A549 (cell line): ENCODE results near the gene KRTAP3-2.

ENCODE experiments used
- MAFK ChIP-seq: fragments of 450-650 bp; IDR thresholded peaks from 2 replicates; pipeline ENCODE4 v1.6.1; 2014; ENCODE audit not compliant: partially characterized antibody
- TF ChIP-seq, protein P1 (sequence below): fragments of 250-450 bp; sonication (Bioruptor Pico); IDR thresholded peaks from 2 replicates; pipeline ENCODE4 v1.5.0; 2021; ENCODE audit warnings: mild to moderate bottlenecking, moderate library complexity, borderline replicate concordance
- TF ChIP-seq, protein P2 (sequence below): fragments of >200 bp; sonication (Bioruptor Twin); formaldehyde crosslinking; IDR thresholded peaks from 3 replicates; pipeline ENCODE4 v1.5.1; 2016

DNA sequence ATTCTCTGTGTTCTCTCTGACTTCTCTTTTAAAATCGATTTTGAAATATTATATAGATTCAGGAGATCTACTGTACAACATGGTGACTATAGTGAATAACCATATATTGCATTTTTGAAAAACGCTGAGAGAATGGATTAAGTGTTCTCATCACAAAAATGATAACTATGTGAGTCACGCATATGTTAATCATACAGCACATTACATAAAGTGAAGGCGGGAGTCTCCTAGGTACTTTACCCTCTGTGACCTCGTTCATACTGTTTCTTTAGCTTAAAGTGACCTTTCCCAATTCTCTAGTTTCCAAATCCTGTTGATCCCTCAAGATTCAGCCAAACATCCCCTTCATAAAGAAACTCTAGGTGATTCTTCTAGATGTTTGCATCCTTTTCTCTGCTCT lies 3.1 kb upstream of the KRTAP3-2 start:
- TF ChIP-seq, protein P1, sequence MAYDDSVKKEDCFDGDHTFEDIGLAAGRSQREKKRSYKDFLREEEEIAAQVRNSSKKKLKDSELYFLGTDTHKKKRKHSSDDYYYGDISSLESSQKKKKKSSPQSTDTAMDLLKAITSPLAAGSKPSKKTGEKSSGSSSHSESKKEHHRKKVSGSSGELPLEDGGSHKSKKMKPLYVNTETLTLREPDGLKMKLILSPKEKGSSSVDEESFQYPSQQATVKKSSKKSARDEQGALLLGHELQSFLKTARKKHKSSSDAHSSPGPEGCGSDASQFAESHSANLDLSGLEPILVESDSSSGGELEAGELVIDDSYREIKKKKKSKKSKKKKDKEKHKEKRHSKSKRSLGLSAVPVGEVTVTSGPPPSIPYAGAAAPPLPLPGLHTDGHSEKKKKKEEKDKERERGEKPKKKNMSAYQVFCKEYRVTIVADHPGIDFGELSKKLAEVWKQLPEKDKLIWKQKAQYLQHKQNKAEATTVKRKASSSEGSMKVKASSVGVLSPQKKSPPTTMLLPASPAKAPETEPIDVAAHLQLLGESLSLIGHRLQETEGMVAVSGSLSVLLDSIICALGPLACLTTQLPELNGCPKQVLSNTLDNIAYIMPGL, result no peak
- TF ChIP-seq, protein P2, sequence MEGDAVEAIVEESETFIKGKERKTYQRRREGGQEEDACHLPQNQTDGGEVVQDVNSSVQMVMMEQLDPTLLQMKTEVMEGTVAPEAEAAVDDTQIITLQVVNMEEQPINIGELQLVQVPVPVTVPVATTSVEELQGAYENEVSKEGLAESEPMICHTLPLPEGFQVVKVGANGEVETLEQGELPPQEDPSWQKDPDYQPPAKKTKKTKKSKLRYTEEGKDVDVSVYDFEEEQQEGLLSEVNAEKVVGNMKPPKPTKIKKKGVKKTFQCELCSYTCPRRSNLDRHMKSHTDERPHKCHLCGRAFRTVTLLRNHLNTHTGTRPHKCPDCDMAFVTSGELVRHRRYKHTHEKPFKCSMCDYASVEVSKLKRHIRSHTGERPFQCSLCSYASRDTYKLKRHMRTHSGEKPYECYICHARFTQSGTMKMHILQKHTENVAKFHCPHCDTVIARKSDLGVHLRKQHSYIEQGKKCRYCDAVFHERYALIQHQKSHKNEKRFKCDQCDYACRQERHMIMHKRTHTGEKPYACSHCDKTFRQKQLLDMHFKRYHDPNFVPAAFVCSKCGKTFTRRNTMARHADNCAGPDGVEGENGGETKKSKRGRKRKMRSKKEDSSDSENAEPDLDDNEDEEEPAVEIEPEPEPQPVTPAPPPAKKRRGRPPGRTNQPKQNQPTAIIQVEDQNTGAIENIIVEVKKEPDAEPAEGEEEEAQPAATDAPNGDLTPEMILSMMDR, result no peak
- no peak for TF ChIP-seq MAFK
